COLO668 (cell line): ENCODE results near the gene KRT38.

Experiments used
- DNase-seq: peaks from one replicate; lab custom pipeline; 2025; ENCODE audit not compliant: unreplicated experiment; lab: John Stamatoyannopoulos, UW

KRT38 gene

GRCh38 chr17:41440531-41441033, at the start of gene KRT38:
KRT38 (minus strand) TSS chr17:41440983; CDS start chr17:41440921, 62 bp downstream.
- DNase-seq, result no peak

GRCh38 chr17:41489531-41489930, 48.7 kb upstream of the KRT38 start, which contains the start of gene KRT36:
KRT36 (minus strand) TSS chr17:41489910; CDS start chr17:41489864, 46 bp downstream.
- DNase-seq, result no peak

GRCh38 chr17:41486809-41487530, 46.2 kb upstream of the KRT38 start:
- DNase-seq, result peak; percentile 41

GRCh38 chr17:41486316-41486715, 45.5 kb upstream of the KRT38 start:
- DNase-seq, result no peak

- no peak for DNase-seq
Observed at GRCh38 chr17:41484920-41485904, 44.4 kb upstream of the KRT38 start.

- DNase-seq, result no peak
Observed at GRCh38 chr17:41483991-41484826, 43.4 kb upstream of the KRT38 start.

GRCh38 chr17:41483531-41483930, 42.7 kb upstream of the KRT38 start:
- no peak for DNase-seq

- no peak for DNase-seq
Observed at GRCh38 chr17:41481036-41481435, 40.3 kb upstream of the KRT38 start, which contains the start of gene KRT35. KRT35 (minus strand) TSS chr17:41481151; CDS start chr17:41481097, 54 bp downstream.

GRCh38 chr17:41480581-41480980, 39.8 kb upstream of the KRT38 start:
- no peak for DNase-seq

- DNase-seq, result no peak
Observed at GRCh38 chr17:41480136-41480535, 39.4 kb upstream of the KRT38 start.

GRCh38 chr17:41478237-41478636, 37.5 kb upstream of the KRT38 start:
- no peak for DNase-seq

- DNase-seq, result no peak
Observed at GRCh38 chr17:41476866-41477815, 36.4 kb upstream of the KRT38 start.

- DNase-seq, result no peak
Observed at GRCh38 chr17:41475421-41475820, 34.6 kb upstream of the KRT38 start.

- DNase-seq, result no peak
Observed at GRCh38 chr17:41474863-41475262, 34.1 kb upstream of the KRT38 start.

- no peak for DNase-seq
Observed at GRCh38 chr17:41468346-41468745, 27.6 kb upstream of the KRT38 start.

GRCh38 chr17:41467561-41467960, 26.8 kb upstream of the KRT38 start:
- no peak for DNase-seq

- no peak for DNase-seq
Observed at GRCh38 chr17:41466988-41467387, 26.2 kb upstream of the KRT38 start, which contains the start of gene KRT32. KRT32 (minus strand) TSS chr17:41467386; CDS start chr17:41467325, 61 bp downstream.

GRCh38 chr17:41464682-41465081, 23.9 kb upstream of the KRT38 start:
- DNase-seq, result no peak

GRCh38 chr17:41464173-41464572, 23.4 kb upstream of the KRT38 start:
- no peak for DNase-seq
